CD14-positive monocyte (primary cell): ENCODE results near the gene HTRA3. TPM values are rescaled to one million over a fixed set of nuclear protein-coding genes. Genes with fewer than 3 reads are reported as not detected.
A peak's percentile ranks its signal among the peaks of the same experiment; 100 is the strongest.

ENCODE experiments used
- DNase-seq, 3 donors: peaks; one replicate each; pipeline ENCODE4 v3.0.0-alpha.2; 2011 to 2022
- H2AFZ ChIP-seq: 2 replicates; pipeline ENCODE4 v1.6.0; 2012; ENCODE audit warnings: mild to moderate bottlenecking, low read depth, low read length, inconsistent platforms; ENCODE audit not compliant: insufficient read depth, poor library complexity, severe bottlenecking
- H3K27ac ChIP-seq, 2 donors: 1 replicate in 1 of 2; 2 replicates in 1 of 2; pipeline ENCODE4 v1.5.1; 2012 to 2013; ENCODE audit warnings: low read length in 2 of 2, control low read depth in 1 of 2, inconsistent platforms in 1 of 2, low read depth in 1 of 2, mild to moderate bottlenecking in 1 of 2
- H3K27me3 ChIP-seq, 2 donors: one replicate each; pipeline versions ENCODE4 v1.6.0 to v1.6.1; 2011 to 2013; ENCODE audit warnings: low read length in 2 of 2; ENCODE audit not compliant: control insufficient read depth in 2 of 2, insufficient read depth in 2 of 2
- H3K36me3 ChIP-seq, 2 donors: replicated peaks in 1 of 2; 1 replicate in 1 of 2; 2 replicates in 1 of 2; pipeline versions ENCODE4 v1.5.1 to v1.6.1; 2012 to 2013; ENCODE audit warnings: low read length in 2 of 2, control low read depth in 1 of 2, inconsistent platforms in 1 of 2, mild to moderate bottlenecking in 1 of 2; ENCODE audit not compliant: insufficient read depth in 2 of 2, control insufficient read depth in 1 of 2
- H3K4me1 ChIP-seq, 2 donors: 1 replicate in 1 of 2; 2 replicates in 1 of 2; pipeline versions ENCODE4 v1.5.1 to v1.6.1; 2012 to 2013; ENCODE audit warnings: low read length in 2 of 2, control low read depth in 1 of 2, inconsistent platforms in 1 of 2, mild to moderate bottlenecking in 1 of 2, moderate library complexity in 1 of 2; ENCODE audit not compliant: insufficient read depth in 2 of 2, control insufficient read depth in 1 of 2
- H3K4me2 ChIP-seq: replicated peaks from 2 replicates; pipeline ENCODE3; 2012; ENCODE audit warnings: low read length, moderate library complexity, mild to moderate bottlenecking; ENCODE audit not compliant: poor library complexity, severe bottlenecking; ENCODE audit errors: extremely low read depth
- H3K4me3 ChIP-seq, 3 experiments: fragments of 200-600 bp in 1 of 3; sonication (generic) in 1 of 3; replicated peaks in 1 of 3; 1 replicate in 2 of 3; 2 replicates in 1 of 3; pipeline ENCODE4 v1.5.1; 2011 to 2013; ENCODE audit warnings: low read length in 3 of 3, mild to moderate bottlenecking in 3 of 3, control low read depth in 2 of 3, low read depth in 2 of 3, inconsistent platforms in 1 of 3, moderate library complexity in 1 of 3
- H3K79me2 ChIP-seq: 2 replicates; pipeline ENCODE4 v1.6.0; 2012; ENCODE audit warnings: mild to moderate bottlenecking, control low read depth, inconsistent platforms, low read length, moderate library complexity; ENCODE audit not compliant: insufficient read depth
- H3K9ac ChIP-seq: 2 replicates; pipeline ENCODE4 v1.6.0; 2017; ENCODE audit warnings: low read length, mild to moderate bottlenecking; ENCODE audit not compliant: insufficient read depth, poor library complexity, severe bottlenecking
- H3K9me3 ChIP-seq, 2 donors: replicated peaks in 1 of 2; 1 replicate in 1 of 2; 2 replicates in 1 of 2; pipeline versions ENCODE4 v1.5.1 to v1.6.1; 2012 to 2013; ENCODE audit warnings: low read length in 2 of 2, control low read depth in 1 of 2; ENCODE audit not compliant: control insufficient read depth in 1 of 2, insufficient read depth in 1 of 2
- H4K20me1 ChIP-seq: 2 replicates; pipeline ENCODE4 v1.6.0; 2012; ENCODE audit warnings: mild to moderate bottlenecking, low read length, control low read depth, moderate library complexity; ENCODE audit not compliant: insufficient read depth
- H3K27ac Mint-ChIP-seq, 7 donors: one replicate each; pipeline ENCODE4 v1.8.0; 2020; ENCODE audit warnings: mild to moderate bottlenecking in 7 of 7, mixed read lengths in 7 of 7, moderate library complexity in 6 of 7, inconsistent platforms in 2 of 7
- H3K27me3 Mint-ChIP-seq, 3 donors: one replicate each; pipeline ENCODE4 v1.8.0; 2021 to 2022; ENCODE audit warnings: low read depth in 3 of 3, mild to moderate bottlenecking in 3 of 3, mixed read lengths in 3 of 3, moderate library complexity in 3 of 3, inconsistent platforms in 1 of 3
- H3K36me3 Mint-ChIP-seq, 2 donors: one replicate each; pipeline ENCODE4 v1.8.0; 2020; ENCODE audit warnings: mixed read lengths in 2 of 2, inconsistent platforms in 1 of 2, mild to moderate bottlenecking in 1 of 2
- H3K4me1 Mint-ChIP-seq: one replicate; pipeline ENCODE4 v1.8.0; 2020; ENCODE audit warnings: mild to moderate bottlenecking, mixed read lengths
- H3K4me3 Mint-ChIP-seq, 2 donors: one replicate each; pipeline ENCODE4 v1.8.0; 2020; ENCODE audit warnings: mild to moderate bottlenecking in 2 of 2, mixed read lengths in 2 of 2, moderate library complexity in 1 of 2
- H3K9me3 Mint-ChIP-seq, 7 donors: one replicate each; pipeline ENCODE4 v1.8.0; 2020 to 2022; ENCODE audit warnings: mixed read lengths in 7 of 7, mild to moderate bottlenecking in 6 of 7, moderate library complexity in 6 of 7, inconsistent platforms in 2 of 7
- WGBS: methylation state at CpG from one replicate; pipeline ENCODE4 v1.1.5; 2013; ENCODE audit warnings: missing lambda C conversion rate; ENCODE audit not compliant: insufficient coverage; 5-methylcytosine and 5-hydroxymethylcytosine counted together
- intact Hi-C, 2 donors: fragments of 100-400 bp; cut with micrococcal nuclease; formaldehyde crosslinking; loops; one replicate each; pipeline versions ENCODE4 v1.15.0 to v1.15.1; 2023
- polyA plus RNA-seq, 3 donors: library from polyadenylated mRNA; depleted of rRNA in 1 of 3; unstranded in 2 of 3; stranded (reverse) in 1 of 3; fragments of 300-500 nt in 2 of 3; fragments of >200 nt in 1 of 3; fragmentation: Illumina TruSeq in 2 of 3; gene quantifications; 1 replicate in 2 of 3; 2 replicates in 1 of 3; pipeline ENCODE4 v1.2.3, GENCODE V29; 2012 to 2021
- TF ChIP-seq, protein P1 (sequence below): fragments of 200-600 bp; IDR thresholded peaks from one replicate; pipeline ENCODE4 v1.8.0; 2022; ENCODE audit warnings: antibody characterized with exemption, mild to moderate bottlenecking

The HTRA3 gene
- polyA plus RNA-seq, 3 donors, result not detected

GRCh38 chr4:8295471-8295870 lies 25.9 kb downstream of the HTRA3 start:
- peaks cover 0 to 1% (median 0%) of the 10 kb centered on the region in 3 donors for H3K27me3 Mint-ChIP-seq
- Histone ChIP-seq H3K4me1 (peaks cover 7 to 9% of the 10 kb centered on the region in 2 donors), H3K9me3 (no peaks in the 10 kb centered on the region), H3K9ac (no peak overlapping the region), H3K27me3 (no peaks in the 10 kb centered on the region), H3K79me2 (no peaks in the 10 kb centered on the region), H3K27ac (no peak overlapping the region), H3K4me2 (no peak overlapping the region), H3K4me3 (no peak overlapping the region), H2AFZ (peak overlapping the region; percentile 23), H4K20me1 (no peaks in the 10 kb centered on the region), H3K36me3 (no peaks in the 10 kb centered on the region)
- intact Hi-C loops, result no loop called here
- WGBS, result 56% methylated on average over 3 of the region's 6 CpGs
- no peak for DNase-seq
- no peaks in the 10 kb centered on the region for H3K36me3 Mint-ChIP-seq
- TF ChIP-seq, protein P1, sequence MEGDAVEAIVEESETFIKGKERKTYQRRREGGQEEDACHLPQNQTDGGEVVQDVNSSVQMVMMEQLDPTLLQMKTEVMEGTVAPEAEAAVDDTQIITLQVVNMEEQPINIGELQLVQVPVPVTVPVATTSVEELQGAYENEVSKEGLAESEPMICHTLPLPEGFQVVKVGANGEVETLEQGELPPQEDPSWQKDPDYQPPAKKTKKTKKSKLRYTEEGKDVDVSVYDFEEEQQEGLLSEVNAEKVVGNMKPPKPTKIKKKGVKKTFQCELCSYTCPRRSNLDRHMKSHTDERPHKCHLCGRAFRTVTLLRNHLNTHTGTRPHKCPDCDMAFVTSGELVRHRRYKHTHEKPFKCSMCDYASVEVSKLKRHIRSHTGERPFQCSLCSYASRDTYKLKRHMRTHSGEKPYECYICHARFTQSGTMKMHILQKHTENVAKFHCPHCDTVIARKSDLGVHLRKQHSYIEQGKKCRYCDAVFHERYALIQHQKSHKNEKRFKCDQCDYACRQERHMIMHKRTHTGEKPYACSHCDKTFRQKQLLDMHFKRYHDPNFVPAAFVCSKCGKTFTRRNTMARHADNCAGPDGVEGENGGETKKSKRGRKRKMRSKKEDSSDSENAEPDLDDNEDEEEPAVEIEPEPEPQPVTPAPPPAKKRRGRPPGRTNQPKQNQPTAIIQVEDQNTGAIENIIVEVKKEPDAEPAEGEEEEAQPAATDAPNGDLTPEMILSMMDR, result no peak
- peaks cover 9% of the 10 kb centered on the region for H3K4me1 Mint-ChIP-seq
- H3K27ac Mint-ChIP-seq, result no peak overlapping the region
- H3K4me3 Mint-ChIP-seq, result no peak overlapping the region
- H3K9me3 Mint-ChIP-seq, result peaks cover 0 to 11% (median 2%) of the 10 kb centered on the region in 7 donors

DNA sequence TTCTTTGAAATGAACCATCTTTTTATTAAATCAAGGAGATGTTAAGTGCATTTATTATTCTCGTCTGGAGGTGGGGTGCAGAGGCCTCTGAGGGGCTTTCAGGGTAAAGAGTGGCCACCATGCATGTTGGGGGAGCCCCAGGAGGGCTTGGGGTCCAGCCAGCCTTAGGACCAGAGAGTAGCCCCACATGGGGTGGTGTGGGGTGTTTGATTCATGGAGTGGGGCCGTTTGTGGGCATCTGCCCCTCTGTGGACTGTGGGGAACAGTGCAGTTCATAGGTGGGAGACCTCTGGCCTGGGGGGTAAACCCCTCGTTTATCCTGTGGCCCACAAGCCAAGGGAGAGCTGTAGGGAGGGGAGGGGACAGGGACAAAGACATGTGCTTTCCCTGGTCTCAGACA lies 26.9 kb downstream of the HTRA3 start:
- H3K9me3 Mint-ChIP-seq, result peaks cover 0 to 14% (median 3%) of the 10 kb centered on the region in 7 donors
- Histone ChIP-seq H3K9me3 (no peaks in the 10 kb centered on the region), H3K36me3 (no peaks in the 10 kb centered on the region), H3K27ac (no peak overlapping the region), H2AFZ (no peak overlapping the region), H3K27me3 (no peaks in the 10 kb centered on the region), H3K4me1 (peaks cover 7 to 9% of the 10 kb centered on the region in 2 donors), H4K20me1 (no peaks in the 10 kb centered on the region), H3K9ac (no peak overlapping the region), H3K4me3 (no peak overlapping the region), H3K79me2 (no peaks in the 10 kb centered on the region), H3K4me2 (no peak overlapping the region)
- intact Hi-C loops, result no loop called here
- WGBS, result 89% methylated on average over 1 of the region's 3 CpGs
- no peak for DNase-seq
- TF ChIP-seq, protein P1, result no peak
- H3K27me3 Mint-ChIP-seq, result peaks cover 0 to 1% (median 0%) of the 10 kb centered on the region in 3 donors
- H3K4me3 Mint-ChIP-seq, result no peak overlapping the region
- peaks cover 9% of the 10 kb centered on the region for H3K4me1 Mint-ChIP-seq
- H3K36me3 Mint-ChIP-seq, result no peaks in the 10 kb centered on the region
- no peak overlapping the region for H3K27ac Mint-ChIP-seq
